ENCODE data around the gene RAB8A. TPM values are rescaled to one million over a fixed set of nuclear protein-coding genes. Genes with fewer than 3 reads are reported as not detected.

Gene RAB8A
- total RNA-seq, 1 experiment from 2014 or later: 103 TPM

- peaks cover 5% of the 10 kb centered on the region; the same call in 1 of the 2 replicates for H3K79me2 ChIP-seq (ENCODE audit: insufficient read depth, low read length)
- H3K4me3 Mint-ChIP-seq: no peak overlapping the region
- no peak overlapping the region for H4K8ac ChIP-seq (replicated peaks; ENCODE audit: insufficient read length, low read depth, low read length)
- no peak overlapping the region for H3K56ac ChIP-seq (ENCODE audit: insufficient read length, low read depth, low read length)
- no peaks in the 10 kb centered on the region for H3K27me3 ChIP-seq (ENCODE audit: insufficient read depth, low read length)
- H3K4me1 ChIP-seq (ENCODE audit: insufficient read depth, low read length): no peaks in the 10 kb centered on the region
- no peak overlapping the region for H2BK20ac ChIP-seq (ENCODE audit: low read depth, low read length, poor library complexity, severe bottlenecking)
- no peak overlapping the region for H3K18ac ChIP-seq (ENCODE audit: insufficient read length, low read depth, low read length)
- no peaks in the 10 kb centered on the region for H3K9me3 Mint-ChIP-seq
- no peak overlapping the region for H3K23ac ChIP-seq (ENCODE audit: insufficient read length, low read depth, low read length)
- no CpG with 5 or more reads among the region's 12 CpGs for WGBS (ENCODE audit: extremely low coverage, insufficient read length, low lambda C conversion rate)
- no peak overlapping the region for H3K14ac ChIP-seq (ENCODE audit: insufficient read depth, low read length)
- H4K5ac ChIP-seq (ENCODE audit: insufficient read length, low read depth, low read length): no peak overlapping the region
- H2BK12ac ChIP-seq (ENCODE audit: insufficient read length, low read depth, low read length): no peak overlapping the region
- H2BK120ac ChIP-seq (ENCODE audit: low read depth, low read length, poor library complexity, severe bottlenecking): no peak overlapping the region
- peaks cover 70 to 98% (median 95%) of the 10 kb centered on the region in 3 experiments for H3K36me3 Mint-ChIP-seq (ENCODE audit: insufficient read depth in 1 of 3, low read depth in 3 of 3)
- H2AFZ ChIP-seq (ENCODE audit: low read length): no peak overlapping the region
- no peak for DNase-seq
- no peak overlapping the region for H2AK5ac ChIP-seq (ENCODE audit: insufficient read length, low read length)
- H3T11ph ChIP-seq (ENCODE audit: low read length): no peak overlapping the region
- H3K4me1 Mint-ChIP-seq: no peaks in the 10 kb centered on the region
- H3K9me3 ChIP-seq (ENCODE audit: control insufficient read depth, low read depth, low read length): no peaks in the 10 kb centered on the region
- no peak overlapping the region for H2BK5ac ChIP-seq (ENCODE audit: insufficient read length, low read length)
- H3K27ac ChIP-seq (ENCODE audit: insufficient read length, low read depth, low read length): no peak overlapping the region
- no peak overlapping the region for H3K4ac ChIP-seq (ENCODE audit: low read depth, low read length)
- H4K91ac ChIP-seq (ENCODE audit: insufficient read length, low read depth, low read length): no peak overlapping the region
- peaks cover 4% of the 10 kb centered on the region for H3K79me1 ChIP-seq (ENCODE audit: insufficient read depth, low read depth, low read length, poor library complexity, severe bottlenecking)
- no peak overlapping the region for H2BK15ac ChIP-seq (ENCODE audit: low read depth, low read length)
- H3K23me2 ChIP-seq (ENCODE audit: insufficient read length, low read depth, low read length, poor library complexity, severe bottlenecking): no peaks in the 10 kb centered on the region
- no peaks in the 10 kb centered on the region for H3K27me3 Mint-ChIP-seq (ENCODE audit: low read depth)
- no peaks in the 10 kb centered on the region for H4K20me1 ChIP-seq (ENCODE audit: control insufficient read depth, insufficient read depth, insufficient read length)
- H3K9ac ChIP-seq (ENCODE audit: extremely low read depth, insufficient read length, low read length): no peak overlapping the region
- H3K4me2 ChIP-seq (ENCODE audit: insufficient read depth, insufficient read length, low read length): no peak overlapping the region
- peak overlapping the region in 1 of 3 experiments; percentile 66; a peak in 1 of 7 replicates for H3K27ac Mint-ChIP-seq
- no peak for TF ChIP-seq CTCF (conservative IDR thresholded peaks at IDR 0.05)
Observed at GRCh38 chr19:16087940-16088339, 23.7 kb upstream of the RAB8A start.

All from H9 (cell line).